Measurements from ENCODE around the gene RERE. TPM values are rescaled to one million over a fixed set of nuclear protein-coding genes. Genes with fewer than 3 reads are reported as not detected.

Gene RERE
- total RNA-seq, 1 experiment from 2014 or later = 73.4 TPM

DNA sequence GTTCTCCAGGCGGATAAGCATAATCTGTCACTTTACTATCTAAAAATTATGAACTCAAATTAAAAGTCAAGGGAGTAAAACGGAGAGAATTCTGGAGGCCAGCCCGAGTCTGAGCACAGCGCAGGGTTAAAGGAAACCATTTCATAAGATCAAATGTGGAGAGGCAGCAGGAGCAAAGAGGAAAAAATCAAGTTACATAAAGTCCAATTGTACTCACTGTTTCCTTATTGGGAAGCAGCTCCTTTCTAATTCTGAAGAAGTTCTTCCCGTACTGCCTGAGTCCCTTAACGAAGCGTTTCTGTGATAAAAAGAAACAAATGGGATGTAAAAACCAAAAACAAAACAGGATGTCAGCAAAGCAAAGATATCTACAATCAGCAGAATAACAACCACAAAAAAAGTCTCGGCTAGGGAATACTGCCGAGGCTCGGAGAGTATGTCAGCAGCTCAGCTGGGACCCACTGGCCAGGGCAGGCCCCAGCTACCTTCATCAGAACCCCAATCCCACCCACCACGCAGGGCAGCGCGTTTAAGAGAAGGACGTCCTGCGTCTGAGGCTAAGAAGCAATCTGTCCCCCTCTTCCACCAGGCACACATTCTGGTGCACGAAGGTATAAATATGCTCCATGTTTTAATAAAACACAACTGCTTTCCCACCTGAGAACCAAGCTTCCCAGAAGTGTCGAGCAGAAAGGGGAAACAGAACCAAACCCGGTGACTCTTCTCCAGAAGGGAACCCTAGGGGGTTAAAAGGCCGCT, 394.8 kb downstream of the RERE start:
- ChIA-PET CTCF (interaction anchor here (0.6 kb wide), 2 partner anchors 85 to 249 kb away, joined by 3 to 10 read pairs; no protein-coding TSS in a partner anchor), POLR2A (ENCODE audit: unreplicated experiment) (no interaction called here)
- H3K36me3 ChIP-seq (ENCODE audit: low read depth) = peaks cover 8% of the 10 kb centered on the region; the same call in 1 of the 2 replicates
- H3K79me2 ChIP-seq (ENCODE audit: low read depth) = peaks cover 43% of the 10 kb centered on the region
- H3K4me1 ChIP-seq (replicated peaks; ENCODE audit: insufficient read depth) = peaks cover 36% of the 10 kb centered on the region
- DNase-seq = no peak
- H3K9me2 ChIP-seq (ENCODE audit: insufficient read depth) = no peaks in the 10 kb centered on the region
- intact Hi-C loops (cut with micrococcal nuclease; ENCODE audit: unreplicated experiment) = loop anchor here (2.0 kb wide), 1 partner anchor 280 kb away; no protein-coding TSS in a partner anchor
- H3K27ac ChIP-seq = peak overlapping the region; percentile 65
- H4K20me1 ChIP-seq (ENCODE audit: insufficient read depth) = no peaks in the 10 kb centered on the region; the same call in 1 of the 2 replicates
- H3K9me3 ChIP-seq (ENCODE audit: insufficient read depth, low read depth) = no peaks in the 10 kb centered on the region
- H3K4me2 ChIP-seq = peak overlapping the region; percentile 96
- H2AFZ ChIP-seq = peak overlapping the region; percentile 60; the same call in 1 of the 2 replicates
- no TSS peak for BruUV-seq (replicated peaks)
- TF ChIP-seq, protein P1, sequence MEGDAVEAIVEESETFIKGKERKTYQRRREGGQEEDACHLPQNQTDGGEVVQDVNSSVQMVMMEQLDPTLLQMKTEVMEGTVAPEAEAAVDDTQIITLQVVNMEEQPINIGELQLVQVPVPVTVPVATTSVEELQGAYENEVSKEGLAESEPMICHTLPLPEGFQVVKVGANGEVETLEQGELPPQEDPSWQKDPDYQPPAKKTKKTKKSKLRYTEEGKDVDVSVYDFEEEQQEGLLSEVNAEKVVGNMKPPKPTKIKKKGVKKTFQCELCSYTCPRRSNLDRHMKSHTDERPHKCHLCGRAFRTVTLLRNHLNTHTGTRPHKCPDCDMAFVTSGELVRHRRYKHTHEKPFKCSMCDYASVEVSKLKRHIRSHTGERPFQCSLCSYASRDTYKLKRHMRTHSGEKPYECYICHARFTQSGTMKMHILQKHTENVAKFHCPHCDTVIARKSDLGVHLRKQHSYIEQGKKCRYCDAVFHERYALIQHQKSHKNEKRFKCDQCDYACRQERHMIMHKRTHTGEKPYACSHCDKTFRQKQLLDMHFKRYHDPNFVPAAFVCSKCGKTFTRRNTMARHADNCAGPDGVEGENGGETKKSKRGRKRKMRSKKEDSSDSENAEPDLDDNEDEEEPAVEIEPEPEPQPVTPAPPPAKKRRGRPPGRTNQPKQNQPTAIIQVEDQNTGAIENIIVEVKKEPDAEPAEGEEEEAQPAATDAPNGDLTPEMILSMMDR (conservative IDR thresholded peaks at IDR 0.05) = no peak
- no peak for TF ChIP-seq EZH2 (IDR thresholded peaks at IDR 0.05; ENCODE audit: low read depth)
- H3F3A ChIP-seq (ENCODE audit: insufficient read depth, low read depth) = peaks cover 14% of the 10 kb centered on the region
- H3K27me3 ChIP-seq (ENCODE audit: insufficient read depth, low read depth) = no peaks in the 10 kb centered on the region
- H3K4me3 ChIP-seq = peak overlapping the region; percentile 70

DNA sequence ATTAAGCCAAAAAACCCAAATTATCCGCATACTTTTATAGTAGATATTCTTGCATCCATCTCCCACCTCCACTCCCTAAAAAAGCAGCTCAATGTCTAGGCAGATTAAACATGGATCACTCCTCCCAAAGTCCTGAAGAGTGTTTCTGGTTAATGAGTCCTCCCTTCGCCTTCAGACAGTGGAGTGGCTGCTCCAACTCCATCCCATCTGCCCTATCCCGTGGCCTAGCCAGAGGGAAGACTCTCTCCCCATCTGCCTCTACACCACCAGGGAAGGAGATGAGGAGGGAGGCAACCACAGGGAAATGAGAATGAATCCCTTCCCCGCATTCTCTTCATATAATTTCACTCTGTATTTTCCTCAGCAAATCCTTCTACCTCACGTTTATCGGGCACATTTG, 395.7 kb downstream of the RERE start:
- POLR2A ChIA-PET (ENCODE audit: unreplicated experiment) = no interaction called here
- Histone ChIP-seq H3K9me2 (ENCODE audit: insufficient read depth) (no peaks in the 10 kb centered on the region), H3K36me3 (ENCODE audit: low read depth) (peaks cover 10% of the 10 kb centered on the region; the same call in 1 of the 2 replicates), H3K4me2 (peak overlapping the region; percentile 96), H4K20me1 (ENCODE audit: insufficient read depth) (no peaks in the 10 kb centered on the region; the same call in 1 of the 2 replicates), H3K27ac (no peak overlapping the region), H3K4me1 (replicated peaks; ENCODE audit: insufficient read depth) (peaks cover 36% of the 10 kb centered on the region), H3F3A (ENCODE audit: insufficient read depth, low read depth) (peaks cover 14% of the 10 kb centered on the region), H2AFZ (no peak overlapping the region), H3K4me3 (peak overlapping the region; percentile 70; the same call in 1 of the 2 replicates), H3K79me2 (ENCODE audit: low read depth) (peaks cover 43% of the 10 kb centered on the region), H3K9me3 (ENCODE audit: insufficient read depth, low read depth) (no peaks in the 10 kb centered on the region), H3K27me3 (ENCODE audit: insufficient read depth, low read depth) (no peaks in the 10 kb centered on the region)
- intact Hi-C loops (cut with micrococcal nuclease; ENCODE audit: unreplicated experiment) = loop anchor here (2.0 kb wide), 1 partner anchor 281 kb away; no protein-coding TSS in a partner anchor
- CTCF ChIA-PET = interaction anchor here (0.6 kb wide), 1 partner anchor 84 kb away, joined by 3 read pairs; no protein-coding TSS in a partner anchor
- TF ChIP-seq, protein P1 (conservative IDR thresholded peaks at IDR 0.05) = no peak
- no peak for TF ChIP-seq EZH2 (IDR thresholded peaks at IDR 0.05; ENCODE audit: low read depth)
- BruUV-seq (replicated peaks) = TSS peak; percentile 42
- DNase-seq = no peak

DNA sequence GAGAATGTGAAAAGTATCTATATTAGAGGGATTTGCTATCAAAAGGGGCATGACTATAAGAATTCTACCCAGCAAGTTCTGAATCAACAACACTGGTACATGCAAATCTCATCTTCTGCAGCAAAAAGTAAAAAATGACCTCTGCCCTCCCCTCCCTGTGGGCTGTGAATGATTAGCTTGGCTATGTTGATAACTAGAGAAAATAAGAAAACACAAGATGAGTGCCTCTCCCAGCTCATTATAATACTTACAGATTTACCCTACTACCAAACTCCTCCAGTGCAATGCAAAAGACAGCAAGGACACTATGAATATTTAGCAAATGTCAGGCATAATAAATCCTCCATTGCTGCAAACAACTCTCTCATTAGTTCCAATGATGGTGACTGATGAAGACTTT, 397.1 kb downstream of the RERE start:
- ChIA-PET POLR2A (ENCODE audit: unreplicated experiment) (no interaction called here), CTCF (no interaction called here)
- Histone ChIP-seq H4K20me1 (ENCODE audit: insufficient read depth) (no peaks in the 10 kb centered on the region; the same call in 1 of the 2 replicates), H3F3A (ENCODE audit: insufficient read depth, low read depth) (peaks cover 14% of the 10 kb centered on the region), H3K4me1 (replicated peaks; ENCODE audit: insufficient read depth) (peaks cover 33% of the 10 kb centered on the region), H3K9me2 (ENCODE audit: insufficient read depth) (no peaks in the 10 kb centered on the region), H3K4me2 (peak overlapping the region; percentile 96; the same call in 1 of the 2 replicates), H3K4me3 (no peak overlapping the region), H2AFZ (no peak overlapping the region), H3K27me3 (ENCODE audit: insufficient read depth, low read depth) (no peaks in the 10 kb centered on the region), H3K27ac (no peak overlapping the region), H3K79me2 (ENCODE audit: low read depth) (peaks cover 43% of the 10 kb centered on the region), H3K9me3 (ENCODE audit: insufficient read depth, low read depth) (no peaks in the 10 kb centered on the region), H3K36me3 (ENCODE audit: low read depth) (peaks cover 12% of the 10 kb centered on the region; the same call in 1 of the 2 replicates)
- BruUV-seq (replicated peaks) = no TSS peak
- DNase-seq = no peak
- intact Hi-C loops (cut with micrococcal nuclease; ENCODE audit: unreplicated experiment) = no loop called here
- TF ChIP-seq, protein P1 (conservative IDR thresholded peaks at IDR 0.05) = no peak
- no peak for TF ChIP-seq EZH2 (IDR thresholded peaks at IDR 0.05; ENCODE audit: low read depth)

Data from PC-9 (cell line).